Vagina (tissue), 2 donors: Measurements from ENCODE around the gene GID8.

Experiments
- POLR2A ChIP-seq, 2 donors: fragments of 450-650 bp; IDR thresholded peaks; one replicate each; pipeline ENCODE4 v1.6.1; 2017; ENCODE audit warnings: antibody characterized with exemption in 2 of 2, mild to moderate bottlenecking in 2 of 2, moderate library complexity in 2 of 2
- POLR2AphosphoS5 ChIP-seq, 2 donors: sonication (generic); formaldehyde crosslinking; IDR thresholded peaks; one replicate each; pipeline ENCODE4 v1.9.0; 2017; ENCODE audit warnings: antibody characterized with exemption in 2 of 2, mild to moderate bottlenecking in 2 of 2, low read depth in 1 of 2; ENCODE audit not compliant: insufficient read depth in 1 of 2
- TF ChIP-seq, protein P1 (sequence below), 3 experiments: fragments of 450-650 bp in 2 of 3; fragments of 200-600 bp in 1 of 3; sonication (generic) in 1 of 3; IDR thresholded peaks; one replicate each; pipeline ENCODE4 v1.5.1; 2017 to 2019; ENCODE audit warnings: antibody characterized with exemption in 3 of 3, mild to moderate bottlenecking in 2 of 3, moderate library complexity in 2 of 3

DNA sequence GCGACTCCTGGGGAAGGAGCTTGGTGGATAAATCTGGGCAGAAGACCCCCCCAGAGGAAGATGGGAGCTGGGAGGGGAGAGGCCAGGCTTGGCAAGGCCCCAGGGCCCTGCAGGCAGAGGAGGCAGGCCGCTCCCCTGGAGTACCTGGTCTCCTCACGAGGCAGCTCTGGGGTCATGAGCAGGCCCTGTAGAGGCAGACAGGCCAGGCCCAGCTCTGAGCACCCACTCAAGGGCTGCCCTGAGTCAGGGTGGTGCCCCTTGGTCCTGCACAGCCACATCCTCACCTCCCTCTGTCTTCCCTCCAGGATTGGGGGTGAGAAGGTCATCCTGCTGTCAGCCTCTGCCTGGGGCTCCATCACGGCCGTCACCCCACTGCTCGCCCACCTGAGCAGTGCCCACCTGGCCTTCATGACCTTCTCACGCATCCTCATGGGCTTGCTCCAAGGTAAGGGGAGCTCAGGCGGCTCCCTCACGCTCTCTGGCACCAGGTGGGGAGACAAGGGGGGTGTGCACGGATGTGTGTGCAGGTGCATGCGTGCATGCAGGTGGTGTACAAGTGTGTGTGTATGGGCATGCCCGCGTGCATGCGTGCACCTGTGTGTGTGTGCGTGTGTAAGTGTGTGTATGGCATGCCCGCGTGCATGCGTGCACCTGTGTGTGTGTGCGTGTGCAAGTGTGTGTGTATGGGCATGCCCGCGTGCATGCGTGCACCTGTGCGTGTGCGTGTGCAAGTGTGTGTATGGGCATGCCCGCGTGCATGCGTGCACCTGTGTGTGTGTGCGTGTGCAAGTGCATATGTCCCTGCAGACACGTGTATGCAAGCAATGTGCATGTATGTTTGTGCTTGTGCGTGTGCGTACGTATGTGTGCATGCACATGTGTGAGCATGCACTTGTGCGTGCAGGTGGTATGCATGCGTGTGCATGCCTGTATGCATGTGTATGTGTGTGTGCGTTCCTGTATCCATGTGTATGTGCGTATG, 19.5 kb downstream of the GID8 start:
- no peak for TF ChIP-seq POLR2AphosphoS5 (IDR thresholded peaks at IDR 0.05; ENCODE audit: insufficient read depth in 1 of 2, low read depth in 1 of 2)
- TF ChIP-seq, protein P1, sequence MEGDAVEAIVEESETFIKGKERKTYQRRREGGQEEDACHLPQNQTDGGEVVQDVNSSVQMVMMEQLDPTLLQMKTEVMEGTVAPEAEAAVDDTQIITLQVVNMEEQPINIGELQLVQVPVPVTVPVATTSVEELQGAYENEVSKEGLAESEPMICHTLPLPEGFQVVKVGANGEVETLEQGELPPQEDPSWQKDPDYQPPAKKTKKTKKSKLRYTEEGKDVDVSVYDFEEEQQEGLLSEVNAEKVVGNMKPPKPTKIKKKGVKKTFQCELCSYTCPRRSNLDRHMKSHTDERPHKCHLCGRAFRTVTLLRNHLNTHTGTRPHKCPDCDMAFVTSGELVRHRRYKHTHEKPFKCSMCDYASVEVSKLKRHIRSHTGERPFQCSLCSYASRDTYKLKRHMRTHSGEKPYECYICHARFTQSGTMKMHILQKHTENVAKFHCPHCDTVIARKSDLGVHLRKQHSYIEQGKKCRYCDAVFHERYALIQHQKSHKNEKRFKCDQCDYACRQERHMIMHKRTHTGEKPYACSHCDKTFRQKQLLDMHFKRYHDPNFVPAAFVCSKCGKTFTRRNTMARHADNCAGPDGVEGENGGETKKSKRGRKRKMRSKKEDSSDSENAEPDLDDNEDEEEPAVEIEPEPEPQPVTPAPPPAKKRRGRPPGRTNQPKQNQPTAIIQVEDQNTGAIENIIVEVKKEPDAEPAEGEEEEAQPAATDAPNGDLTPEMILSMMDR (IDR thresholded peaks at IDR 0.05): no peak
- no peak for TF ChIP-seq POLR2A (IDR thresholded peaks at IDR 0.05)
